Measurements from ENCODE around the gene COL25A1. TPM values are rescaled to one million over a fixed set of nuclear protein-coding genes. Genes with fewer than 3 reads are reported as not detected.
A peak's percentile ranks its signal among the peaks of the same experiment; 100 is the strongest.

COL25A1 gene
- polyA plus RNA-seq, 1 experiment = not detected

- no peak for TF ChIP-seq CTCF (IDR thresholded peaks at IDR 0.05; ENCODE audit: insufficient read depth, low read depth, low read length)
- Histone ChIP-seq H3K27me3 (ENCODE audit: control insufficient read depth, insufficient read depth, low read length) (no peaks in the 10 kb centered on the region), H3K36me3 (ENCODE audit: control insufficient read depth, insufficient read depth, low read length) (no peaks in the 10 kb centered on the region), H3K4me3 (ENCODE audit: low read depth, low read length) (no peak overlapping the region)
- POLR2A ChIA-PET = no interaction called here
- DNase-seq (ENCODE audit: low read depth) = no peak
- CTCF ChIA-PET = no interaction called here
These were observed 463.1 kb downstream of the COL25A1 start for GRCh38 chr4:108839333-108839732.

GRCh38 chr4:108838451-108838850 lies 464.0 kb downstream of the COL25A1 start:
- TF ChIP-seq CTCF (IDR thresholded peaks at IDR 0.05; ENCODE audit: insufficient read depth, low read depth, low read length) = no peak

GRCh38 chr4:108834835-108835384 lies 467.5 kb downstream of the COL25A1 start:
- no peak overlapping the region for H3K4me3 ChIP-seq (ENCODE audit: low read depth, low read length)
- H3K36me3 ChIP-seq (ENCODE audit: control insufficient read depth, insufficient read depth, low read length) = no peaks in the 10 kb centered on the region
- POLR2A ChIA-PET = no interaction called here
- peak; percentile 72 for TF ChIP-seq CTCF (IDR thresholded peaks at IDR 0.05; ENCODE audit: insufficient read depth, low read depth, low read length)
- no peak for DNase-seq (ENCODE audit: low read depth)
- no peaks in the 10 kb centered on the region for H3K27me3 ChIP-seq (ENCODE audit: control insufficient read depth, insufficient read depth, low read length)
- CTCF ChIA-PET = interaction anchor here (0.8 to 1.5 kb wide), 4 partner anchors 9 to 478 kb away, joined by 3 to 6 read pairs (median 4); no protein-coding TSS in a partner anchor

More at GRCh38 chr4:108838451-108838850, 464.0 kb downstream of the COL25A1 start:
- DNase-seq (ENCODE audit: low read depth) = no peak
- no peaks in the 10 kb centered on the region for H3K27me3 ChIP-seq (ENCODE audit: control insufficient read depth, insufficient read depth, low read length)
- no peaks in the 10 kb centered on the region for H3K36me3 ChIP-seq (ENCODE audit: control insufficient read depth, insufficient read depth, low read length)
- ChIA-PET CTCF (no interaction called here), POLR2A (no interaction called here)
- H3K4me3 ChIP-seq (ENCODE audit: low read depth, low read length) = no peak overlapping the region

GRCh38 chr4:108834166-108834834 lies 468.2 kb downstream of the COL25A1 start:
- ChIA-PET CTCF (interaction anchor here (0.8 to 1.5 kb wide), 8 partner anchors 9 to 572 kb away, joined by 3 to 6 read pairs (median 4); no protein-coding TSS in a partner anchor), POLR2A (no interaction called here)
- Histone ChIP-seq H3K36me3 (ENCODE audit: control insufficient read depth, insufficient read depth, low read length) (no peaks in the 10 kb centered on the region), H3K4me3 (ENCODE audit: low read depth, low read length) (no peak overlapping the region), H3K27me3 (ENCODE audit: control insufficient read depth, insufficient read depth, low read length) (no peaks in the 10 kb centered on the region)
- DNase-seq (ENCODE audit: low read depth) = no peak
- no peak for TF ChIP-seq CTCF (IDR thresholded peaks at IDR 0.05; ENCODE audit: insufficient read depth, low read depth, low read length)

- Histone ChIP-seq H3K27me3 (ENCODE audit: control insufficient read depth, insufficient read depth, low read length) (no peaks in the 10 kb centered on the region), H3K36me3 (ENCODE audit: control insufficient read depth, insufficient read depth, low read length) (no peaks in the 10 kb centered on the region), H3K4me3 (ENCODE audit: low read depth, low read length) (no peak overlapping the region)
- DNase-seq (ENCODE audit: low read depth) = no peak
- POLR2A ChIA-PET = no interaction called here
- CTCF ChIA-PET = interaction anchor here (1.3 to 1.5 kb wide), 3 partner anchors 11 to 502 kb away, joined by 3 to 6 read pairs (median 3); no protein-coding TSS in a partner anchor
- TF ChIP-seq CTCF (IDR thresholded peaks at IDR 0.05; ENCODE audit: insufficient read depth, low read depth, low read length) = no peak
These were observed 469.4 kb downstream of the COL25A1 start for GRCh38 chr4:108833046-108833445.

Measured in BJ (cell line).